ENCODE data around the gene SDCCAG8.

DNA sequence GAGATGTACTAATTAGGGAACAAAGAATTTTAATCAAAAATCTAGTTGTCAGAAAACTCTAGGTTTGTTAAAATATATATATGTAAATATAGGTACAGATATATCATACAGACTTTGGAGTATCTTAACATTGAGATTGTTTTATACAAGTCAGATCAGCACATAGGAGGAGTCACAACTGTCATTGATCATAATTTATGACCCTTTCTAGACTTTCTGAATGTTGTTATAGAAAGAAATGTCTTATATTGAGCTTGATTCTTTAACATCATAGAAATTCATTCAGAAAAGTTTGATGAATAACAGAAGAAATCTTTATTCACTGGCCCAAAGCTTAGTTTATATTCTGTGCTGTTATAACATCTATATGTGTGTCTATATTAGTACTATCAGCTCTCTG, 185.8 kb downstream of the SDCCAG8 start:
- TF ChIP-seq, protein P1, sequence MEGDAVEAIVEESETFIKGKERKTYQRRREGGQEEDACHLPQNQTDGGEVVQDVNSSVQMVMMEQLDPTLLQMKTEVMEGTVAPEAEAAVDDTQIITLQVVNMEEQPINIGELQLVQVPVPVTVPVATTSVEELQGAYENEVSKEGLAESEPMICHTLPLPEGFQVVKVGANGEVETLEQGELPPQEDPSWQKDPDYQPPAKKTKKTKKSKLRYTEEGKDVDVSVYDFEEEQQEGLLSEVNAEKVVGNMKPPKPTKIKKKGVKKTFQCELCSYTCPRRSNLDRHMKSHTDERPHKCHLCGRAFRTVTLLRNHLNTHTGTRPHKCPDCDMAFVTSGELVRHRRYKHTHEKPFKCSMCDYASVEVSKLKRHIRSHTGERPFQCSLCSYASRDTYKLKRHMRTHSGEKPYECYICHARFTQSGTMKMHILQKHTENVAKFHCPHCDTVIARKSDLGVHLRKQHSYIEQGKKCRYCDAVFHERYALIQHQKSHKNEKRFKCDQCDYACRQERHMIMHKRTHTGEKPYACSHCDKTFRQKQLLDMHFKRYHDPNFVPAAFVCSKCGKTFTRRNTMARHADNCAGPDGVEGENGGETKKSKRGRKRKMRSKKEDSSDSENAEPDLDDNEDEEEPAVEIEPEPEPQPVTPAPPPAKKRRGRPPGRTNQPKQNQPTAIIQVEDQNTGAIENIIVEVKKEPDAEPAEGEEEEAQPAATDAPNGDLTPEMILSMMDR (IDR thresholded peaks at IDR 0.05) = no peak
- no peak for TF ChIP-seq POLR2A (IDR thresholded peaks at IDR 0.05)
